ENCODE data around the gene VAC14. TPM values are rescaled to one million over a fixed set of nuclear protein-coding genes. Genes with fewer than 3 reads are reported as not detected.

The VAC14 gene
- total RNA-seq, 1 donor from 2014 or later, result 16.1 TPM

DNA sequence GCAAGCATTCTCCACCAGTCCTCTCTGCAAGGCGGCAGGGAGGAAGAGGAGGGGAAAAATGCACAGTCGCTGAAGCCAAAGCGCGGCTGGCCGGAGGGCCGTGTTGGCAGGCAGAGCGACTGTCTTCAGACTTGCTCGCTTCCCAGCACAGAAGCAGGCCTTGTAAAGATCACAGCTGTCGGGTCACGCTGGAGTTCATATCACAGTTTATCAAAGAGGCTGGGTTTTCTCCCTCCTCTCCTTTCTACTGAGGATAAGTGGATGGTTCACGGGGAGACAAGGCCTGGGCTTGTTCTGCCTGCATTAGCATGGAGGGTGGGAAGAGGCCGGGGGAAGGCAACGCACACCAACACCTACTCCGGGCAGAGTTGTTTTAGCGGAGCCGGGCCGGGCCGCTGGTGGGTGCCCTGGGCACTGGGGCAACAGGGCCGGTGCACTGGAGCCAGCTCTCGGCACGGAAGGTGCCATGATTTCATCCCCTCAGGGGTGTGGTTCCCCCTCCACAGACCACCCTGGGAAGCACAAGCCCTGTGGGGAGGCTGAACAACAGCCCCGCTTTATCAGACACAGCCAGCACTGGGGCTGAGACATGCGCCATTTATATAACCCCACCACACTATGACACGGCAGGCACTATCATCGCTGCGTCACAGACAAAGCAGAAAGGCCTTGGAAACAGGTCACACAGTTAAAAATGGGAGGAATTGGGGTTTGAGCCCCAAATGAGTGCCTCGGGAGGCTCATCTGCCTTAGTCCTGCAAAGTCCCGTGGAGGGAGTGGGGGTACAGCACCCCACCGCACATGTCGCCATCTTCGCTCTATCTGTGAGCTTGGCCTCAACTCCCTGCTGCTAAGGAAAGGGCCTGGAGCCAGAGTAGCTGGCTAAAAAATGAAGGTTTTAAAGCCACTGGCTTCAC, 74.8 kb downstream of the VAC14 start:
- H3K4me3 Mint-ChIP-seq, result no peak overlapping the region
- H3K27me3 Mint-ChIP-seq (ENCODE audit: insufficient read depth, low read depth), result no peaks in the 10 kb centered on the region
- Histone ChIP-seq H2AFZ (replicated peaks) (no peak overlapping the region), H3K9me3 (ENCODE audit: low read depth) (no peaks in the 10 kb centered on the region), H3K36me3 (no peaks in the 10 kb centered on the region), H3K4me2 (no peak overlapping the region), H4K20me1 (ENCODE audit: low read depth) (no peaks in the 10 kb centered on the region), H3K27me3 (no peaks in the 10 kb centered on the region), H3K4me3 (no peak overlapping the region), H3K9ac (no peak overlapping the region), H3K27ac (no peak overlapping the region), H3K4me1 (peaks cover 24% of the 10 kb centered on the region), H3F3A (ENCODE audit: low read depth) (no peaks in the 10 kb centered on the region), H3K79me2 (ENCODE audit: low read depth) (no peaks in the 10 kb centered on the region)
- TF ChIP-seq EZH2phosphoT487 (IDR thresholded peaks at IDR 0.05), result no peak
- no peak for TF ChIP-seq EZH2 (IDR thresholded peaks at IDR 0.05)
- no peak for TF ChIP-seq CTCF (IDR thresholded peaks at IDR 0.05)
- H3K27ac Mint-ChIP-seq, result peak overlapping the region; percentile 87
- DNase-seq (ENCODE audit: low spot score), result no peak
- H3K36me3 Mint-ChIP-seq, result peaks cover 5% of the 10 kb centered on the region
- peaks cover 31% of the 10 kb centered on the region for H3K4me1 Mint-ChIP-seq
- H3K9me3 Mint-ChIP-seq, result no peaks in the 10 kb centered on the region

GRCh38 chr16:70725024-70725911, 75.7 kb downstream of the VAC14 start:
- TF ChIP-seq EZH2phosphoT487 (IDR thresholded peaks at IDR 0.05) (no peak), EZH2 (IDR thresholded peaks at IDR 0.05) (no peak), CTCF (IDR thresholded peaks at IDR 0.05) (no peak)
- Mint-ChIP-seq H3K36me3 (peaks cover 11% of the 10 kb centered on the region), H3K4me1 (peaks cover 24% of the 10 kb centered on the region), H3K27me3 (ENCODE audit: insufficient read depth, low read depth) (no peaks in the 10 kb centered on the region), H3K9me3 (peaks cover 2% of the 10 kb centered on the region), H3K27ac (peak overlapping the region; percentile 87), H3K4me3 (no peak overlapping the region)
- Histone ChIP-seq H3K4me2 (no peak overlapping the region), H3F3A (ENCODE audit: low read depth) (no peaks in the 10 kb centered on the region), H3K4me1 (peaks cover 18% of the 10 kb centered on the region), H3K79me2 (ENCODE audit: low read depth) (no peaks in the 10 kb centered on the region), H2AFZ (replicated peaks) (no peak overlapping the region), H3K9ac (no peak overlapping the region), H3K36me3 (no peaks in the 10 kb centered on the region), H3K9me3 (ENCODE audit: low read depth) (no peaks in the 10 kb centered on the region), H3K27ac (no peak overlapping the region), H3K4me3 (no peak overlapping the region), H4K20me1 (ENCODE audit: low read depth) (no peaks in the 10 kb centered on the region), H3K27me3 (no peaks in the 10 kb centered on the region)
- DNase-seq (ENCODE audit: low spot score), result no peak

DNA sequence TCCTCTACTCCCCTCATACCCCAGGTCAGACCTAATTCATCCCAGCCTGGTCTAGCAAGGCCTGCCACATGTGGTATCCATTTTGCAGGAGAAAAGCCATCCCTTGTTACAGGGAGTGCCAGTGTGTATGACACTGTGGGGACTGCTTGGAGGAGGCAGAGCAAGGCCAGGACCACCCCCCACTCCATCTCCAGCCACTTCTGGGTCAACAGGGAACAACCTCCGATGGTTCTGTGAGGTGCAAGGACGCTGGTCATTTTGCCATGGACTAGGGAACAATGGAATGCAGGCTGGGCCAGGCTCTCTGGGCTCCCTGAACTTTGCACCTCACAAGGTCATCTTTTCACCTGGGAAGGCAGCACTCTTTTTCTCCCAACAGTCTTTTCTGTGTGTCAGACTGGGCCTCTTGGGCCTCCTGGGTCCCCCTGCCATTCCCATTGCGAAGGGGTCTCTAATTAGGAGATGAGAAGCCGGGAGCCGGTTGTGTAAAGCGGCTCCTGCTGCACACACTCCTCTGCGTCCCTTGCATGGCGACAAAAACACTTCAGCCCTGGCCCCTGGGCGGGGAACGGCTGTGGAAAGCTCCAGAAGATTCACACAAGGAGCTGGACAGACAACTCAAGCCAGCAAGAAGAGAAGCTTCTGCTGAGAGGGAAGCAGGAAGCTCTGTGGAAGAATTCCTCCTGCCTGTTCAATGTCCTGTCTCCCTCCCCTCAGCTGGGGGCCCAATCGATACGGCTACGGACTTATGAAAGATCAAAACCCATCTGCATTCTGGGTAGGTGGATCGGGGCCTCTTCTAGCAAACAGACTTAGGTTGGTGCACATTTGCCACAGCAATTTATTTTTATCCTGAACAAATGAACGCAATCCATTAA, 76.6 kb downstream of the VAC14 start:
- no peak overlapping the region for H3K27ac ChIP-seq

More for the DNA sequence above, 76.6 kb downstream of the VAC14 start:
- no peak for DNase-seq (ENCODE audit: low spot score)
- no peaks in the 10 kb centered on the region for H4K20me1 ChIP-seq (ENCODE audit: low read depth)
- H3K4me2 ChIP-seq, result no peak overlapping the region
- H3K27me3 Mint-ChIP-seq (ENCODE audit: insufficient read depth, low read depth), result no peaks in the 10 kb centered on the region
- TF ChIP-seq EZH2 (IDR thresholded peaks at IDR 0.05) (no peak), CTCF (IDR thresholded peaks at IDR 0.05) (no peak), EZH2phosphoT487 (IDR thresholded peaks at IDR 0.05) (no peak)
- H3K4me1 ChIP-seq, result peaks cover 9% of the 10 kb centered on the region
- H3K36me3 Mint-ChIP-seq, result peaks cover 16% of the 10 kb centered on the region
- no peaks in the 10 kb centered on the region for H3K9me3 ChIP-seq (ENCODE audit: low read depth)
- H3K36me3 ChIP-seq, result no peaks in the 10 kb centered on the region
- H3K4me3 ChIP-seq, result no peak overlapping the region
- H3K79me2 ChIP-seq (ENCODE audit: low read depth), result no peaks in the 10 kb centered on the region
- no peaks in the 10 kb centered on the region for H3K27me3 ChIP-seq
- H3K4me3 Mint-ChIP-seq, result no peak overlapping the region
- no peaks in the 10 kb centered on the region for H3F3A ChIP-seq (ENCODE audit: low read depth)
- H3K27ac Mint-ChIP-seq, result no peak overlapping the region
- peaks cover 15% of the 10 kb centered on the region for H3K4me1 Mint-ChIP-seq
- H3K9me3 Mint-ChIP-seq, result peaks cover 3% of the 10 kb centered on the region
- no peak overlapping the region for H3K9ac ChIP-seq
- no peak overlapping the region for H2AFZ ChIP-seq (replicated peaks)
